Measurements from ENCODE around the gene DOCK10.

Gene DOCK10

GRCh38 chr2:224747765-224748164 is 294.5 kb downstream of the DOCK10 start:
- in situ Hi-C loops (cut with MboI; ENCODE audit: low sequenced_read_pairs): no loop called here

- in situ Hi-C loops (cut with MboI; ENCODE audit: low sequenced_read_pairs): no loop called here
Measured at GRCh38 chr2:224736227-224736626, 306.0 kb downstream of the DOCK10 start.

GRCh38 chr2:224734949-224735348 is 307.3 kb downstream of the DOCK10 start:
- in situ Hi-C loops (cut with MboI; ENCODE audit: low sequenced_read_pairs): no loop called here

GRCh38 chr2:224731665-224732064 is 310.6 kb downstream of the DOCK10 start:
- in situ Hi-C loops (cut with MboI; ENCODE audit: low sequenced_read_pairs): no loop called here

DNA sequence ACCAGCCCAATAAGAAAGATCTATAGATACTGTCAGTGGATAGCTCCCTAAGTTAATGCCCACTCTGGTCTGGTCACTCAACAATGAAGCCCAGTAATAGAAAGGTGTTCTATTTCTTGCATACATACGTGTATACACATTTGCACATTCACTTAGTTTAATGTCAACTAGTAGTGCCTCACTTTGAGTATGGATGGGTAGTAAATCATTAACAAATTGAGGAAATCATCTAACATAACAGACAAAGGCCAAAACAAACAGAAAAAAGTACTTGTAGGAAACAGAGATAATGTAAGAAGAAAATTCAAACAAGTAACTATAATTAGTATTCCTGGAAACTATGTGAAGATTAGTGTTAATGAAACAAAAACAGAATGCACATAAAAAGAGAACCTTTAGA is 312.8 kb downstream of the DOCK10 start:
- in situ Hi-C loops (cut with MboI; ENCODE audit: low sequenced_read_pairs): no loop called here

DNA sequence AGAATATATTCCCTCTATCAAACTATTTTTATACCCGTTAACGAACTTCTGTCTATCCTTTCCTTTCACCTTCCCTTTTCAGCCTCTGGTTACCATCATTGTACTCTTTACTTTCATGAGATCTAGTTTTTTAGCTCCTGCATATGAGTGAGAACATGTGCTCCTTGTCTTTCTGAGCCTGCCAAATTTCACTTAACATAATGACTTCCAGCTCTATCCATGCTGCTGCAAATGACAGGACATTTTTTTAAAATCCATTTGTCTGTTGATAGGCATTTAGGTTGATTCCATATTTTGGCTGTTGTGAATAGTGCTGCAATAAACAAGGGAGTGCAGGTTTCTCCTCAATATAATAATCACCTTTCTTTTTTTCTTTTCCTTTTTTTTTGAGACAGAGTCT is 317.9 kb downstream of the DOCK10 start:
- in situ Hi-C loops (cut with MboI; ENCODE audit: low sequenced_read_pairs): no loop called here

DNA sequence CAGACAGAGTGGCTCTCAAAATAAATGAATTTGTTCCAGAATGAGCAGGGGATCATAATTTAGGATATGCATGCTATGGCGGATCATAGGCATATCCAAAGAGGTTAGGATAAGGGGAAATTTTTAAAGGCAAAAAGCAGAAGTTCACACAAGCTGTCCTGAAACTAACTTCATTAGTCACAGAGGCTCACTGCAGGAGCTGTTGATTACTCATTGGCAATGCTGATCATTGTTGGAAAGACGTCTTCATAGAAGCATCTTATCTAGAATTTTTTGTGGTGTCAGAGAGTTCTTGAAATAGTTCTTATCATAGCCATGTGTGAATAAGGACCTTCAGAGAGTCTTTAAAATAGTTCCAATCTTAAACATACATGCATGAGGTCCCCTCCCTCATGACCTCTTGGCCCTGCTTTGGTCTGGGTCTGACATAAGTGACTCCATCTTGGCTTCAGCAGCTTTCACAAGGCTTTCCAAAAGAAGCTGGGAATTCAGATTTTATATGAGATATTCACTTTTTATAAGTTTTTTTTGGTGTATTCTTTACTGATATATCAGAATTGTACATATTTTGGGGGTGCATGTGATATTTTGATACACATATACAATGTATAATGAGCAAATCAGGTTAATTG is 318.6 kb downstream of the DOCK10 start:
- in situ Hi-C loops (cut with MboI; ENCODE audit: low sequenced_read_pairs): no loop called here

DNA sequence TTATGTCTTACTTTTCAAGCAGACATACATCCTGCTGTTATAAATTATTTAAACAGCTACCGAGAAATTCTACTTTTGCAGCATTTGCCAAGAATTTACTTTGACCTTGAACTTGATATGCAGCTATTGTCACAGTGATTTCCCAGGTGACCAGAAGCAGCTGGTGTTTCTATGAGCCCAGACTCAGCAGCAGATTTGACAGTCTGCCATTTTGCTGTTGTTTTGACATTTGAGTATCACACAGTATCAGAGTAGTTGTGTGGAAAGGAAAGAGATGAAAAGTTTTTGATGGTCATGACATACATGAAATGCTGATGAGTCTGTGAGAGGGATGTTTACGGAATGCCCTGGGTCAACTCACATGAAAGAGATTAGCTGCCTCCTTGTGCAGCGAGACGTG is 319.5 kb downstream of the DOCK10 start:
- in situ Hi-C loops (cut with MboI; ENCODE audit: low sequenced_read_pairs): no loop called here

DNA sequence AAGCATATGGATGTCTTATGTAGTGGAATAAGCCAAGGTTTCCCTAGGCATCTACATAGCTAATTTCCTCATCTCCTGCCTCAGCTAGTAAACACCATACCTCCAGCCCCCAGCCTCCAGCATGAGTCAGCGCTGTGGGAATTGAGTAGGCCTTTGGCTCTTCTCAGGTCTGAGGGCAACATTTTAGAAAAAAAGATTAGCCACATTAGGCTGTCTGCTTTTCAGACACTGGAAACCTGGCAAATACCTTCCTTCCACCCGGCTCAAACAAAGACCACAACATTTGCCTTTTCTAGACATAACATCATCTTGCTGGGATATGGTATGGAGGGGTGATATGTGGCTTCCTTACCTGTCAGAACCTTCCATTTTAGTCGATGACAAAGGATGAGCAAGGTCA is 320.0 kb downstream of the DOCK10 start:
- in situ Hi-C loops (cut with MboI; ENCODE audit: low sequenced_read_pairs): no loop called here

DNA sequence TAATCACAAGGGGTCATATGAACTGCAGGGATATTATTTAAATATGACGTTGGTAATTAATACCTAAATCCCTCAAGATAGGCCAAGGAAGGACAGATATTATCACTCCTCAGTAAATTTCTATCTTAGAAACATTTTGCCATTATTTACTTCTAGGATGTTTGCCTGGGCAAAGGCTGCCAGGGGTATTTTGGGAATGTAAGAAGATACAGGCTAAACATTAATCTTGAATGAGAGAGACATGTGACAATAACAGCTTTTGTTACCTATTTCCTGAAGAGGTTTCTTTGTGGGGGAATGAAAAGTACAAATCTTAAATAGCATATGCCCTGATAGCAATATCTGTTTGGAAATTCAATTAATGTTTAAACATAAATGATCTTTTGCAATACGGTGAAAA is 325.3 kb downstream of the DOCK10 start:
- in situ Hi-C loops (cut with MboI; ENCODE audit: low sequenced_read_pairs): no loop called here

DNA sequence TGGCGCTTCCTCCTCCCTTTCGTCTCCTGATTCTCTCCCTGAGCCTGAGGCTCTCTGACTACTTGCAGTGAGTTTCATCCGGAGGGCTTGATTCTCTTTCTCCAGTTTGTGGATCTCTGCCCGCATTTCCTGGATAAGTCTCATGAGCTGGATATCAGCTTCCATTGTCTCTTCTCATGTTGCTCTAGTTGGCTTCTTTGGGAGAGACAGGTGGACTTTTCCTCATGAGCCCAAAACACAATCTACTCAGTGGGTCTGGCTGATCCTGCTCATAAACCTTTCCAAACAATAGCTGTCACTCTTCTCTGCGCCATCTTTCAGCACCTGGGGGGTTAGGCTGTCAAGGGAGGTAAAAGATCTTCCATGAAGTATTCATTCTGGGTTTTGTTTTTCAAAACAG is 326.1 kb downstream of the DOCK10 start, which contains the start of gene CCDC195:
TSS of gene CCDC195 (minus strand) at position 165 of the 400 bp plus-strand sequence. CDS start at position 165, 0 bp downstream.
- in situ Hi-C loops (cut with MboI; ENCODE audit: low sequenced_read_pairs): no loop called here
